Thoracic aorta (tissue), 2 donors: ENCODE measurements around the gene EPGN. TPM values are rescaled to one million over a fixed set of nuclear protein-coding genes. Genes with fewer than 3 reads are reported as not detected.
"Not testable (repeated sequence)": the region's sequence is repeated elsewhere in the genome, so short reads cannot be mapped to it uniquely, and the experiment has no call there.

ENCODE experiments used
- ATAC-seq: fragments of 150-250 bp; one replicate; pipeline ENCODE4 v1.8.0; 2017; ENCODE audit warnings: low read depth; ENCODE audit not compliant: insufficient number of reproducible peaks, low FRiP score
- DNase-seq: peaks from one replicate; pipeline ENCODE4 v3.0.0-alpha.2; 2020; ENCODE audit warnings: low spot score
- H3K27ac ChIP-seq, 2 donors: fragments of 200-600 bp; sonication (generic); 1 replicate in 1 of 2; 2 replicates in 1 of 2; pipeline ENCODE4 v1.5.1; 2016; ENCODE audit warnings: mild to moderate bottlenecking in 2 of 2, moderate library complexity in 2 of 2
- H3K27me3 ChIP-seq: fragments of 200-600 bp; sonication (generic); replicated peaks from 2 replicates; pipeline ENCODE4 v1.6.0; 2016; ENCODE audit warnings: mild to moderate bottlenecking; ENCODE audit not compliant: insufficient read depth
- H3K36me3 ChIP-seq: fragments of 200-600 bp; sonication (generic); one replicate; pipeline ENCODE4 v1.5.1; 2016
- H3K4me1 ChIP-seq, 2 donors: fragments of 200-600 bp; sonication (generic); 1 replicate in 1 of 2; 2 replicates in 1 of 2; pipeline versions ENCODE4 v1.5.1 to v1.6.0; 2016; ENCODE audit warnings: low read depth in 2 of 2, mild to moderate bottlenecking in 1 of 2; ENCODE audit not compliant: control insufficient read depth in 1 of 2
- H3K4me3 ChIP-seq: fragments of 200-600 bp; sonication (generic); 2 replicates; pipeline ENCODE4 v1.5.1; 2016; ENCODE audit warnings: mild to moderate bottlenecking
- H3K9me3 ChIP-seq: fragments of 200-600 bp; sonication (generic); 2 replicates; pipeline ENCODE4 v1.5.1; 2016
- total RNA-seq, 2 donors: library from RNA; depleted of rRNA; stranded (reverse); fragments of >200 nt; gene quantifications; one replicate each; pipeline versions ENCODE4 v1.1.0 to v1.2.3, GENCODE V29; 2016
- TF ChIP-seq, protein P1 (sequence below): fragments of 200-600 bp; sonication (generic); IDR thresholded peaks from one replicate; pipeline ENCODE4 v1.5.1; 2019; ENCODE audit warnings: antibody characterized with exemption

EPGN gene
- total RNA-seq, 2 donors from 2014 or later: 1.6 TPM; not detected in 1

DNA sequence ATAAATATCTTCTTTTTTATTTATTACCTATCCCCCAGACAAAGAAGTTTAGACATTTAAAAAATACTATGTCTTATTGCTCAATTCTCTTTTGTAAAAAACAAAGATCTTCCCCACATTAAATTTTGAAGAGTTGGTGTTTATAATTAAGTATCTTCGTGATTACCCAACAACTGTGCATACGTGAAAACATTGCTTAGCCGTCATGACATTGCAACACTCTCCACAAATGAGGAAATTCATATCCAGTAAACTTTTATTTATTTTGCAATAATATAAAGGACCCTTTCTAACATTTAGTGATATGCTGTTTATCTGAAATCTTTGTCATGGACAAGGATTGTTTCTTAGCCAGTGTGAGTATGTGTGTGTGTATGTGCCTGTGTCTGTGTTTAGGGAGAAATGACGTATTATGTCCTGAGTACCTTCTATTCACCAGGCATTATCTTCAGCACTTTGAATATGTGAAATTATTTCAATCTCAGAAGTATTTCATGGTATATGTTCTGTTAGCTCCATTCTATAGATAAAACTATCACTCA, 30.6 kb downstream of the EPGN start:
- H3K36me3 ChIP-seq: no peaks in the 10 kb centered on the region
- DNase-seq: no peak
- H3K27me3 ChIP-seq: no peaks in the 10 kb centered on the region
- no peak for ATAC-seq
- no peaks in the 10 kb centered on the region for H3K4me1 ChIP-seq
- peaks cover 3% of the 10 kb centered on the region for H3K9me3 ChIP-seq
- TF ChIP-seq, protein P1, sequence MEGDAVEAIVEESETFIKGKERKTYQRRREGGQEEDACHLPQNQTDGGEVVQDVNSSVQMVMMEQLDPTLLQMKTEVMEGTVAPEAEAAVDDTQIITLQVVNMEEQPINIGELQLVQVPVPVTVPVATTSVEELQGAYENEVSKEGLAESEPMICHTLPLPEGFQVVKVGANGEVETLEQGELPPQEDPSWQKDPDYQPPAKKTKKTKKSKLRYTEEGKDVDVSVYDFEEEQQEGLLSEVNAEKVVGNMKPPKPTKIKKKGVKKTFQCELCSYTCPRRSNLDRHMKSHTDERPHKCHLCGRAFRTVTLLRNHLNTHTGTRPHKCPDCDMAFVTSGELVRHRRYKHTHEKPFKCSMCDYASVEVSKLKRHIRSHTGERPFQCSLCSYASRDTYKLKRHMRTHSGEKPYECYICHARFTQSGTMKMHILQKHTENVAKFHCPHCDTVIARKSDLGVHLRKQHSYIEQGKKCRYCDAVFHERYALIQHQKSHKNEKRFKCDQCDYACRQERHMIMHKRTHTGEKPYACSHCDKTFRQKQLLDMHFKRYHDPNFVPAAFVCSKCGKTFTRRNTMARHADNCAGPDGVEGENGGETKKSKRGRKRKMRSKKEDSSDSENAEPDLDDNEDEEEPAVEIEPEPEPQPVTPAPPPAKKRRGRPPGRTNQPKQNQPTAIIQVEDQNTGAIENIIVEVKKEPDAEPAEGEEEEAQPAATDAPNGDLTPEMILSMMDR: no peak
- H3K4me3 ChIP-seq: no peak overlapping the region
- H3K27ac ChIP-seq: no peak overlapping the region

DNA sequence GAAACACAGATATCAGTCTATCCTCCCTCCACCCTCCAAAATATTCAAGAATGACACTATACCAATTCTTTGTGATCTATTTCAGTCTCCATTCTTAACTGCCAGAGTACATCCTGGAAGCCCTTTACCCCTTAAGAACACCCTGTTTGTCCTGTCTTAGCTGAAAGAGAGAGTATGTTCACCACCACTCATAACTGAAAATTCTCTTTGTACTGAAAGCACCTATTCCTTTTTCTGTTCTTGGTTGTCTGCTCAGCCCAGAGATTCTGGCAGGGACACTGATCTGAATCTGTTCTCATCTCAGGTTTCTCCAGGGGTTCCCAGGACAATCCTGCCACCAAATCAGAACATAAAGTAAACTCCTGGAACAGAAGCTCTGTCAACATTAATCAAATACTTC, 31.2 kb downstream of the EPGN start:
- H3K36me3 ChIP-seq: no peaks in the 10 kb centered on the region
- ATAC-seq: no peak
- no peaks in the 10 kb centered on the region for H3K4me1 ChIP-seq
- no peak overlapping the region for H3K27ac ChIP-seq
- no peak for DNase-seq
- H3K27me3 ChIP-seq: no peaks in the 10 kb centered on the region
- H3K9me3 ChIP-seq: peaks cover 9% of the 10 kb centered on the region
- TF ChIP-seq, protein P1: no peak
- H3K4me3 ChIP-seq: no peak overlapping the region

DNA sequence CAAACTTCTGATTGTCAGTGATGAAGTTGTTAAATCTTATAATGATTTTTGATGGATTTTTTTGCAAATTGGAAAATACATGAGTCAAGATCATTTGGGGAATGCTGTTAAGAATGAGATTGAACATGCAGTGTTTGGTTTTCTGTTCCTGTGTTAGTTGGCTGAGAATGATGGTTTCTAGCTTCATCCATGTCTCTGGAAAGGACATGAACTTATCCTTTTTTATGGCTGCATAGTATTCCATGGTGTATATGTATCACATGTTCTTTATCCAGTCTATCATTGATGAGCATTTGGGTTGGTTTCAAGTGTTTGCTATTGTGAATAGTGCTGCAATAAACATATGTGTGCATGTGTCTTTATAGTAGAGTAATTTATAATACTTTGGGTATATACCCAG, 32.2 kb downstream of the EPGN start:
- not testable (repeated sequence) for H3K27me3 ChIP-seq, DNase-seq, H3K4me3 ChIP-seq, H3K36me3 ChIP-seq, ATAC-seq, H3K4me1 ChIP-seq, H3K27ac ChIP-seq
- peaks cover 11% of the 10 kb centered on the region for H3K9me3 ChIP-seq

DNA sequence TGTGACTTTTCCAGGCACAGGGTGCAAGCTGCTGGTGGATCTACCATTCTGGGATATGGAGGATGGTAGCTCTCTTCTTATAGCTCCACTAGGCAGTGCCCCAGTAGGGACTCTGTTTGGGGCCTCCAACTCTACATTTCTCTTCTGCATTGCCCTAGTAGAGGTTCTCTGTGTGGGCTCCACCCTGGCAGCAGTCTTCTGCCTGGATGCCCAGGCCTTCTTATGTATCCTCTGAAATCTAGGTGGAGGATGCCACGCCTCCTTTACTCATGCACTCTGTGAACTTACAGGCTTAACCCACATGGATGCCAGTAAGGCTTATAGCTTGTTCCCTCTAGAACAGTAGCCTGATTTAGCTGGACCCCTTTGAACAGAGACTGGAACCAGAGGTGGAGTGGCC, 35.8 kb downstream of the EPGN start:
- Histone ChIP-seq H3K4me3 (no peak overlapping the region), H3K4me1 (no peaks in the 10 kb centered on the region), H3K36me3 (no peaks in the 10 kb centered on the region), H3K27me3 (no peaks in the 10 kb centered on the region), H3K9me3 (peaks cover 11% of the 10 kb centered on the region), H3K27ac (no peak overlapping the region)
- no peak for DNase-seq
- TF ChIP-seq, protein P1: no peak
- no peak for ATAC-seq

DNA sequence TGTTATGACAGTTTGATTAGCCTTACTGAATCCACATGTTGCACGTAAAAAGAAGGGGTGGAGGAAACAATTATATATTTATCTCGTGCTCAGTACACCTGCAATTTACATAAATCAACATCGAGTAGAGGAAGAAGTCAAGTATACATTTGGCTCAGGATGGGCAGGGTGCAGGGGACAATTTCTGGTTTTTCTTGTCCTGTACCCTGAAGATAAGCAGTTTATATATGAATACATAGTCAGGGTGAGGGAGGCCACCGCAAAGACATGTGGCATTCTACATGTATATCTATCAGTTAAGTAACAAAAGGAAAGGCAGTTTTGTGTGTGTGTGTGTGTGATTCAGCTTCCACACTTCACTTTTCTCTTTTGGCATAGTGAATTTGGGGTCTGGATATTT, 45.6 kb downstream of the EPGN start:
- Histone ChIP-seq H3K9me3 (no peaks in the 10 kb centered on the region), H3K36me3 (no peaks in the 10 kb centered on the region), H3K27ac (no peak overlapping the region), H3K4me1 (no peaks in the 10 kb centered on the region), H3K27me3 (no peaks in the 10 kb centered on the region), H3K4me3 (no peak overlapping the region)
- TF ChIP-seq, protein P1: no peak
- ATAC-seq (no peak), DNase-seq (no peak)

DNA sequence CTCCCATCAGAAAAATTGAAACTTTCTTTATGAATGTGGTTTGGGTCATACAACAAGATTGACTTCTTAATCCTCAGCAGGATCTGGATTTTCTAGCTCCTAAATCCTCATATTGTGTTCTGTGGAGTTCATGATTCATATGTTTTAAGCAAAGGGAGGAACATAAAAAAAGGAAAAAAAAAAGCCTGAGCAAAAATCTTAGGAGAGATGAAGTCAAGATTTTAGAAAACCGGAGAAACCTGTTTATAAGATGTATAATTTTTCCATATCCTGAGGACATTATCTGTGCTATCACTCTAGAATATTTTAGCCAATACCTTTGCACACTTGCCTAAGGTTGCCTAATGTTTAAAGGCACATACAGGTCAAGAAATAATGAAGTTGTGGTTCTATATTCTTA, 49.7 kb downstream of the EPGN start:
- no peaks in the 10 kb centered on the region for H3K27me3 ChIP-seq

More for the DNA sequence above, 49.7 kb downstream of the EPGN start:
- TF ChIP-seq, protein P1: no peak
- DNase-seq (no peak), ATAC-seq (no peak)
- Histone ChIP-seq H3K27ac (no peak overlapping the region), H3K36me3 (no peaks in the 10 kb centered on the region), H3K4me3 (no peak overlapping the region), H3K9me3 (no peaks in the 10 kb centered on the region), H3K4me1 (no peaks in the 10 kb centered on the region)
